VCaP (cell line): ENCODE data around the gene MED7.
A peak's percentile ranks its signal among the peaks of the same experiment; 100 is the strongest.
"Not testable (repeated sequence)": the region's sequence is repeated elsewhere in the genome, so short reads cannot be mapped to it uniquely, and the experiment has no call there.

Experiments used
- H3K27ac ChIP-seq: fragments of 450-650 bp; 2 replicates; pipeline ENCODE4 v1.5.1; 2017
- TF ChIP-seq, protein P1 (sequence below): fragments of 450-650 bp; conservative IDR thresholded peaks from 2 replicates; pipeline ENCODE4 v1.5.1; 2017; ENCODE audit warnings: mild to moderate bottlenecking, moderate library complexity

The MED7 gene

GRCh38 chr5:157142317-157143126, at the start of gene MED7:
Gene MED7, minus strand, starts transcription at chr5:157142865. Its CDS starts 3,434 bp downstream, at chr5:157139431.
- peak within 1 kb of the TSS; percentile 83 for H3K27ac ChIP-seq
- TF ChIP-seq, protein P1, sequence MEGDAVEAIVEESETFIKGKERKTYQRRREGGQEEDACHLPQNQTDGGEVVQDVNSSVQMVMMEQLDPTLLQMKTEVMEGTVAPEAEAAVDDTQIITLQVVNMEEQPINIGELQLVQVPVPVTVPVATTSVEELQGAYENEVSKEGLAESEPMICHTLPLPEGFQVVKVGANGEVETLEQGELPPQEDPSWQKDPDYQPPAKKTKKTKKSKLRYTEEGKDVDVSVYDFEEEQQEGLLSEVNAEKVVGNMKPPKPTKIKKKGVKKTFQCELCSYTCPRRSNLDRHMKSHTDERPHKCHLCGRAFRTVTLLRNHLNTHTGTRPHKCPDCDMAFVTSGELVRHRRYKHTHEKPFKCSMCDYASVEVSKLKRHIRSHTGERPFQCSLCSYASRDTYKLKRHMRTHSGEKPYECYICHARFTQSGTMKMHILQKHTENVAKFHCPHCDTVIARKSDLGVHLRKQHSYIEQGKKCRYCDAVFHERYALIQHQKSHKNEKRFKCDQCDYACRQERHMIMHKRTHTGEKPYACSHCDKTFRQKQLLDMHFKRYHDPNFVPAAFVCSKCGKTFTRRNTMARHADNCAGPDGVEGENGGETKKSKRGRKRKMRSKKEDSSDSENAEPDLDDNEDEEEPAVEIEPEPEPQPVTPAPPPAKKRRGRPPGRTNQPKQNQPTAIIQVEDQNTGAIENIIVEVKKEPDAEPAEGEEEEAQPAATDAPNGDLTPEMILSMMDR, result no peak

GRCh38 chr5:157189223-157189622, 46.6 kb upstream of the MED7 start:
- TF ChIP-seq, protein P1, result no peak
- no peak overlapping the region for H3K27ac ChIP-seq

DNA sequence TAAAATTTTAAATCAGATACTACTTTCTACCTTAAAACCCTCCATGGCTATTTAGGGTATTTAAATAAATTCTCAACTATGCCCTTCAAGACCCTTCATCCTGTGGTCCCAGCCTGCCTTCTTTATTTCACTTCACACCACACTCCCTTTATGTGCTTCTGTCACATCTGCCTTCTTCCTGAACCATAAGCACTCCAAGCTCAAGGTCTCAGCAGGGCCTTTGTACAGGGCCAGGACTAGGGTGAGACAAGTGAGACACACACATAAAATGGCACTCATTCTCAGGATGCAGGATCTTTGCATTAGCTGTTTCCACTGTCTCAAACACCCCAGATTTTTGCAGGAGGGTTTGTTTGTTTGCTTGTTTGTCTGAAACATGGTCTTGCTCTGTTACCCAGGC, 45.6 kb upstream of the MED7 start:
- TF ChIP-seq, protein P1, result no peak
- no peak overlapping the region for H3K27ac ChIP-seq

GRCh38 chr5:157187046-157187754, 44.5 kb upstream of the MED7 start:
- H3K27ac ChIP-seq, result no peak overlapping the region
- TF ChIP-seq, protein P1, result no peak

GRCh38 chr5:157186309-157187045, 43.8 kb upstream of the MED7 start:
- TF ChIP-seq, protein P1, result no peak
- no peak overlapping the region for H3K27ac ChIP-seq

GRCh38 chr5:157185122-157185521, 42.5 kb upstream of the MED7 start:
- not testable (repeated sequence) for H3K27ac ChIP-seq

GRCh38 chr5:157184117-157184670, 41.5 kb upstream of the MED7 start:
- no peak overlapping the region for H3K27ac ChIP-seq
- TF ChIP-seq, protein P1, result no peak
